IMR-90 (cell line): Measurements from ENCODE around the gene IRF5.

Experiments used
- BHLHE40 ChIP-seq: fragments of 150-350 bp; IDR thresholded peaks from 2 replicates; pipeline ENCODE4 v1.6.1; 2016; ENCODE audit warnings: mild to moderate bottlenecking, low read depth, low read length
- CTCF ChIP-seq: conservative IDR thresholded peaks from 2 replicates; pipeline ENCODE4 v1.5.1; 2012; ENCODE audit warnings: mild to moderate bottlenecking, low read depth, low read length, improper control_type of control experiment
- NFE2L2 ChIP-seq: fragments of 150-350 bp; IDR thresholded peaks from 2 replicates; pipeline ENCODE4 v1.6.1; 2016; ENCODE audit warnings: low read depth, mild to moderate bottlenecking, low read length
- POLR2A ChIP-seq: IDR thresholded peaks from 2 replicates; pipeline ENCODE4 v1.6.1; 2012; ENCODE audit warnings: mild to moderate bottlenecking, low read depth, low read length
- RAD21 ChIP-seq: IDR thresholded peaks from 2 replicates; pipeline ENCODE4 v1.6.1; 2012; ENCODE audit warnings: low read length, improper control_type of control experiment
- SMC3 ChIP-seq: fragments of 150-350 bp; IDR thresholded peaks from 2 replicates; pipeline ENCODE4 v1.6.1; 2016; ENCODE audit warnings: low read depth, mild to moderate bottlenecking, antibody characterized with exemption, low read length, moderate library complexity

- TF ChIP-seq RAD21 (no peak), CTCF (no peak), BHLHE40 (no peak), SMC3 (no peak), POLR2A (no peak), NFE2L2 (no peak)
Measured at GRCh38 chr7:128903621-128904361, 33.9 kb upstream of the IRF5 start.
